Activated naive CD4-positive, alpha-beta T cell treated with anti-CD3 and anti-CD28 coated beads, Interleukin-2, amount 10 ng/mL, durations not matched to agents 7 days and 5 days (primary cell): ENCODE measurements around the gene CCNB2.
"Not testable (repeated sequence)": the region's sequence is repeated elsewhere in the genome, so short reads cannot be mapped to it uniquely, and the experiment has no call there.

Source experiments
- CTCF ChIA-PET: fragments of 350-600 bp; sonication (Branson Sonifier 250); formaldehyde crosslinking; loops from one replicate; lab custom pipeline; 2021; ENCODE audit warnings: antibody characterized with exemption; lab: Charles Lee
- DNase-seq: peaks from one replicate; pipeline ENCODE4 v3.0.0-alpha.2; 2020
- H3K27ac Mint-ChIP-seq: one replicate; pipeline ENCODE4 v1.8.0; 2021; ENCODE audit warnings: mild to moderate bottlenecking, moderate library complexity, mixed read lengths
- H3K27me3 Mint-ChIP-seq: one replicate; pipeline ENCODE4 v1.8.0; 2021; ENCODE audit warnings: mild to moderate bottlenecking, mixed read lengths
- H3K36me3 Mint-ChIP-seq: one replicate; pipeline ENCODE4 v1.8.0; 2021; ENCODE audit warnings: mixed read lengths
- H3K4me1 Mint-ChIP-seq: one replicate; pipeline ENCODE4 v1.8.0; 2021; ENCODE audit warnings: mixed read lengths
- H3K4me3 Mint-ChIP-seq: one replicate; pipeline ENCODE4 v1.8.0; 2021; ENCODE audit warnings: mild to moderate bottlenecking, moderate library complexity, mixed read lengths
- H3K9me3 Mint-ChIP-seq: one replicate; pipeline ENCODE4 v1.8.0; 2021; ENCODE audit warnings: mixed read lengths

The CCNB2 gene

DNA sequence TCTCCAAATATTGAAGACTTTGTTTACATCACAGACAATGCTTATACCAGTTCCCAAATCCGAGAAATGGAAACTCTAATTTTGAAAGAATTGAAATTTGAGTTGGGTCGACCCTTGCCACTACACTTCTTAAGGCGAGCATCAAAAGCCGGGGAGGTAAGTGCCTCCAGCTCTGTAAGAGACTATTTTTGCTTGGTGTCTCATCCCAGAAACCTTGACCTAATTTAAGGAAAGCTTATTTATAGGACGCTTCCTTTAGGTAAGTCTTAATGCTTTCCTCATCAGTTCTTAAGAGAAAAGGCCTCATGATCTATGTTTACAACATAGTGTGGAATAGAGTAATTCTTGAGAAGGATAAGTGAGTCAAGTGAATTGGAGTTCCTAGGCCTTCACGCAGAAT, 11.8 kb downstream of the CCNB2 start:
- DNase-seq: no peak
- Mint-ChIP-seq H3K4me3 (no peak overlapping the region), H3K36me3 (peaks cover 76% of the 10 kb centered on the region), H3K4me1 (peaks cover 6% of the 10 kb centered on the region), H3K27me3 (no peaks in the 10 kb centered on the region), H3K9me3 (no peaks in the 10 kb centered on the region), H3K27ac (peak overlapping the region; percentile 28)
- CTCF ChIA-PET: no interaction called here

GRCh38 chr15:59119625-59120024, 14.7 kb downstream of the CCNB2 start:
- H3K27ac Mint-ChIP-seq: no peak overlapping the region
- H3K27me3 Mint-ChIP-seq: no peaks in the 10 kb centered on the region
- DNase-seq: no peak
- no peak overlapping the region for H3K4me3 Mint-ChIP-seq
- CTCF ChIA-PET: no interaction called here
- peaks cover 79% of the 10 kb centered on the region for H3K36me3 Mint-ChIP-seq
- H3K4me1 Mint-ChIP-seq: peaks cover 4% of the 10 kb centered on the region
- no peaks in the 10 kb centered on the region for H3K9me3 Mint-ChIP-seq

GRCh38 chr15:59120937-59121336, 16.0 kb downstream of the CCNB2 start:
- H3K4me3 Mint-ChIP-seq: no peak overlapping the region
- H3K27me3 Mint-ChIP-seq: no peaks in the 10 kb centered on the region
- H3K9me3 Mint-ChIP-seq: no peaks in the 10 kb centered on the region
- H3K4me1 Mint-ChIP-seq: peaks cover 4% of the 10 kb centered on the region
- CTCF ChIA-PET: no interaction called here
- H3K36me3 Mint-ChIP-seq: peaks cover 81% of the 10 kb centered on the region
- H3K27ac Mint-ChIP-seq: no peak overlapping the region
- DNase-seq: no peak

DNA sequence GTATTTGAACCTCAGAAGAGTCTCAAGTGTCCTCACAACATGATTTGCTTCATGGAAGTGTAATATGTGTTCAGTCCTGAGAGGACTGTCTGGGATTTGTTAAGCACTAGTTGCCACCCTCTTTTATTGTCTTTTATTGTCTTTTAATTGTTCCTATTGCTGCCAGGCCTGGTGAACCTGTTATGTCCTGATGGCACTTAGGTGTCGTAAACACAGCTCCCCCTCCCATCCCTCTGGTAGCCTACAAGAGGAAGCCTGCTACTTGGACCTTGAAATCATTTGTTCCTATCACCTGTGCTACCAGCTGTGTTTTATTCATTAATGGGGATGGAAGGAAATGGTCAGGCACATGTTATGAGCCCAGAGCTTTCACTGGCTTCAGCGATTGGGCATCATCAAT, 19.3 kb downstream of the CCNB2 start:
- CTCF ChIA-PET: no interaction called here
- peaks cover 10% of the 10 kb centered on the region for H3K9me3 Mint-ChIP-seq
- H3K27ac Mint-ChIP-seq: no peak overlapping the region
- no peak for DNase-seq
- peaks cover 84% of the 10 kb centered on the region for H3K36me3 Mint-ChIP-seq
- H3K27me3 Mint-ChIP-seq: no peaks in the 10 kb centered on the region
- H3K4me3 Mint-ChIP-seq: no peak overlapping the region
- H3K4me1 Mint-ChIP-seq: peaks cover 18% of the 10 kb centered on the region

DNA sequence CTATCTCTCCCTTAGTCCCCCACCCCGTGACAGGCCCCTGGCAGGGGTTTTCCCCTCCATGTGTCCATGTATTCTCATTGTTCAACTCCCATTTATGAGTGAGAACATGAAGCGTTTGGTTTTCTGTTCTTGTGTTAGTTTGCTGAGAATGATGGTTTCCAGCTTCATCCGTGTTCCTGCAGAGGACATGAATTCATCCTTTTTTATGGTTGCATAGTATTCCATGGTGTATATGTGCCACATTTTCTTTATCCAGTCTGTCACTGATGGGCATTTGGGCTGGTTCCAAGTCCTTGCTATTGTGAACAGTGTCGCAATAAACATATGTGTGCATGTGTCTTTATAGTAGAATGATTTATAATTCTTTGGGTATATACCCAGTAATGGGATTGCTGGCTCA, 20.7 kb downstream of the CCNB2 start:
- Mint-ChIP-seq H3K36me3 (peaks cover 88% of the 10 kb centered on the region), H3K9me3 (peaks cover 19% of the 10 kb centered on the region), H3K4me1 (peaks cover 17% of the 10 kb centered on the region)
- H3K27me3 Mint-ChIP-seq, H3K4me3 Mint-ChIP-seq, CTCF ChIA-PET, DNase-seq, H3K27ac Mint-ChIP-seq: not testable (repeated sequence)

GRCh38 chr15:59127255-59127654, 22.3 kb downstream of the CCNB2 start:
- H3K27me3 Mint-ChIP-seq, H3K4me3 Mint-ChIP-seq, DNase-seq, H3K27ac Mint-ChIP-seq: not testable (repeated sequence)
- Mint-ChIP-seq H3K4me1 (peaks cover 15% of the 10 kb centered on the region), H3K9me3 (peaks cover 19% of the 10 kb centered on the region), H3K36me3 (peaks cover 95% of the 10 kb centered on the region)
- CTCF ChIA-PET: interaction anchor here (0.6 to 1.7 kb wide), 2 partner anchors 11 to 211 kb away, joined by 3 to 5 read pairs; no protein-coding TSS in a partner anchor

GRCh38 chr15:59131456-59131855, 26.5 kb downstream of the CCNB2 start:
- Mint-ChIP-seq H3K36me3 (peaks cover 88% of the 10 kb centered on the region), H3K9me3 (peaks cover 19% of the 10 kb centered on the region), H3K4me3 (no peak overlapping the region), H3K4me1 (peaks cover 17% of the 10 kb centered on the region), H3K27me3 (no peaks in the 10 kb centered on the region), H3K27ac (no peak overlapping the region)
- CTCF ChIA-PET: no interaction called here
- no peak for DNase-seq

GRCh38 chr15:59131969-59132562, 27.1 kb downstream of the CCNB2 start:
- H3K4me1 Mint-ChIP-seq: peaks cover 21% of the 10 kb centered on the region
- CTCF ChIA-PET: no interaction called here
- H3K27ac Mint-ChIP-seq: no peak overlapping the region
- H3K27me3 Mint-ChIP-seq: no peaks in the 10 kb centered on the region
- H3K9me3 Mint-ChIP-seq: peaks cover 19% of the 10 kb centered on the region
- H3K4me3 Mint-ChIP-seq: no peak overlapping the region
- H3K36me3 Mint-ChIP-seq: peaks cover 87% of the 10 kb centered on the region
- no peak for DNase-seq

GRCh38 chr15:59133929-59134427, 29.0 kb downstream of the CCNB2 start:
- CTCF ChIA-PET: no interaction called here
- Mint-ChIP-seq H3K27me3 (no peaks in the 10 kb centered on the region), H3K9me3 (peaks cover 11% of the 10 kb centered on the region), H3K27ac (no peak overlapping the region), H3K36me3 (peaks cover 77% of the 10 kb centered on the region), H3K4me3 (no peak overlapping the region), H3K4me1 (peaks cover 27% of the 10 kb centered on the region)
- no peak for DNase-seq

DNA sequence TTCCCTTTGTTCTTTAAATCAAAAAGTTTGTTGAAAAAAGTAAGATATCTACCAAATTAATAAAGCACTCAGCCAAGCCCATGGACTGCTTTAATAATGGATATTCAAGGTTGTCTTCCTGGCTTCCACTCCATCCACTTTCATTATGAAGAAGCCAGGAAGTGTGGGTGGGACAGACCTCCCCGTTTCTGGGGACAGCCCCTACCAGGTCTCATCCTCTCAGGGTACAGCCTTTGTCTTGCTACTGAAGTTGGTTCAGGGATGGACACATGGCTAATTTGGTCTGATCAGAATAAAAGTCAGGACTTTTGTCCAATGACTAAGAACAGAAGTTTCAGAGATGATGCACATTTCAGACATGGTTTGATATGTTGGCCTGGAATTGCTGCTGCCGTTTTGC, 32.6 kb downstream of the CCNB2 start:
- peaks cover 54% of the 10 kb centered on the region for H3K36me3 Mint-ChIP-seq
- H3K4me3 Mint-ChIP-seq: no peak overlapping the region
- H3K9me3 Mint-ChIP-seq: no peaks in the 10 kb centered on the region
- peaks cover 38% of the 10 kb centered on the region for H3K4me1 Mint-ChIP-seq
- no peak for DNase-seq
- H3K27me3 Mint-ChIP-seq: no peaks in the 10 kb centered on the region
- CTCF ChIA-PET: interaction anchor here (1.2 to 1.5 kb wide), 8 partner anchors 10 to 387 kb away, joined by 3 to 8 read pairs (median 4); no protein-coding TSS in a partner anchor
- H3K27ac Mint-ChIP-seq: peak overlapping the region; percentile 6

DNA sequence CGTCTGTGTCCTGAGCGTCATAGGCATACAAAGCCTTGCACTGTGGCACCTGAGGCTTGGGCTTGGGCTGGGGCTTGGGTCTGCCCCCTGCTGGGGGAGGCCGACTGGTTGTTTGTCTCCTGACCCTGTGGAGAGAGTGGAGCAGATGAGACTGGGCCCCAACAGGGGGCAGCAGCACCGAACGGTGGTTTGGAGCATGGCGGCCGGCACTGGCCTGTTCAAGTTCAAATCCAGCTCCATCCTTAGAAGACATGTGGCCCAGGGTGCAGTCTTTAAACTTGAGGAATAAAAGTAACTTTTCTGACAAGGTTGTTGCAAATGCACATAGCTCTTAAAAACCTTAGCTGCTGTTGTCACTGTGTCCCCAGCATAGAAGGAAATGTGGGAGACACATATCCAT, 33.3 kb downstream of the CCNB2 start:
- Mint-ChIP-seq H3K4me3 (no peak overlapping the region), H3K9me3 (no peaks in the 10 kb centered on the region), H3K4me1 (peaks cover 38% of the 10 kb centered on the region), H3K27ac (no peak overlapping the region), H3K36me3 (peaks cover 50% of the 10 kb centered on the region), H3K27me3 (no peaks in the 10 kb centered on the region)
- CTCF ChIA-PET: interaction anchor here (0.7 to 1.5 kb wide), 11 partner anchors 10 to 386 kb away, joined by 3 to 8 read pairs (median 4); no protein-coding TSS in a partner anchor
- DNase-seq: peak; percentile 73

GRCh38 chr15:59140422-59141226, 35.7 kb downstream of the CCNB2 start:
- Mint-ChIP-seq H3K36me3 (peaks cover 30% of the 10 kb centered on the region), H3K4me1 (peaks cover 38% of the 10 kb centered on the region), H3K9me3 (no peaks in the 10 kb centered on the region), H3K4me3 (no peak overlapping the region), H3K27ac (peak overlapping the region; percentile 33), H3K27me3 (no peaks in the 10 kb centered on the region)
- DNase-seq: no peak
- CTCF ChIA-PET: no interaction called here

- Mint-ChIP-seq H3K27me3 (no peaks in the 10 kb centered on the region), H3K9me3 (no peaks in the 10 kb centered on the region), H3K36me3 (peaks cover 10% of the 10 kb centered on the region), H3K4me3 (no peak overlapping the region), H3K27ac (no peak overlapping the region), H3K4me1 (peaks cover 17% of the 10 kb centered on the region)
- DNase-seq: no peak
- CTCF ChIA-PET: interaction anchor here (0.7 to 1.3 kb wide), 2 partner anchors 386 to 483 kb away, joined by 3 read pairs; no protein-coding TSS in a partner anchor
Observed at GRCh38 chr15:59143281-59143680, 38.3 kb downstream of the CCNB2 start.

DNA sequence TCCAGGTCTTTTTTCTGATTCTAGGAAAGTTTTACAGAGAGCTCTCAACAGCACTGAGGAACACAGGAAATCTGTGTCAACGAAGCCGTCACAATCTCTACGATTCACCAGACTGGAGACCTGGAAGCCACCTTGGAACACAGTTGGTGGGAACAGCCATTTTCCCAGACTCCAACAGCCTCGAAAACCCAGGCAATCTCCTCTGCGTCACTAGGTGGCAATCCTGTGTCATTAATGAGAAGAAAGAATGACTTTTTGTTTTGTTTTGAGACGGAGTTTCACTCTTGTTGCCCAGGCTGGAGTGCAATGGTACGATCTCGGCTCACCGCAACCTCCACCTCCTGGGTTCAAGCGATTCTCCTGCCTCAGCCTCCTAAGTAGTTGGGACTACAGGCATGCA, 39.6 kb downstream of the CCNB2 start:
- DNase-seq, H3K27me3 Mint-ChIP-seq, CTCF ChIA-PET, H3K27ac Mint-ChIP-seq, H3K4me1 Mint-ChIP-seq, H3K9me3 Mint-ChIP-seq, H3K4me3 Mint-ChIP-seq, H3K36me3 Mint-ChIP-seq: not testable (repeated sequence)
